Measurements from ENCODE around the gene PPP2R2D. TPM values are rescaled to one million over a fixed set of nuclear protein-coding genes. Genes with fewer than 3 reads are reported as not detected.

Gene PPP2R2D
- total RNA-seq, 4 donors from 2014 or later: 22.4 to 33.7 (median 29.1) TPM

DNA sequence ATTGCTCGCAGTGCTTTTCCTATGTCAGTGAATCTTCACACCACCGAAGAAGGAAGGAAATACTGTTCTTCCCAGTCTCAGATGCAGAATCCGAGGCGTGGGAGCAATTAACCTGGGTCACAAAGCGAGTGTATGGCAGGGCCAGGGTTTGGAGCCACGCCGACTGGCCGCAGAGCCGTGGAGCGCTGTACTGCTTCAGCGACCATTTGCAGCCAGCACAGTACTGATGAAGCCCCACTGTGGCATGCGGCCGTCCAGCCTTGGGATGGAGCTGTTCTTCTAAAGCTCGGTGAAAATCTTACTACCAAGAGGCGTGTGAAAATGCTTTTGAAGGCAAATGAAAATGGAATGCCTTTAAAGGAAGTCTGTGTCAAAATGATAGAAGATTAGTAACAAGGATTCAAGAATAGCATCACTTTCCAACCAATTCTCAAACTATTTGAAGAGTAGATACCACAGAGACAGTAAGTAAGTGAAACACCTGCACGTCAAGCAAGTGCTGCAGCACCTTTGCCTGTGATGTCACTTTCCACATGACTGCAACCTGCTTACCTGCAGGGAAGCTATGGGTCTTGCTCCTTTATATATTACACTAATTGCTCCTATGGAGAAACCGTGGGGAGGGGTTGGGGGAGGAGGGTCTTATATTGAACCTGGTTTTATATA is 4.9 kb downstream of the PPP2R2D start:
- ATAC-seq (no peak), DNase-seq (no peak)
- intact Hi-C loops (cut with DNase I; ENCODE audit: low total_unique reads): no loop called here
- in situ Hi-C loops (cut with MboI; ENCODE audit: low sequenced_read_pairs in 4 of 4): no loop called here
- H3K27ac ChIP-seq: peak overlapping the region in 1 of 4 donors; percentile 55
- H3K4me3 ChIP-seq: no peak overlapping the region
- H3K4me1 ChIP-seq: peaks cover 55 to 63% of the 10 kb centered on the region in 2 donors
- no peaks in the 10 kb centered on the region for H3K9me3 ChIP-seq
- TF ChIP-seq, protein P1, sequence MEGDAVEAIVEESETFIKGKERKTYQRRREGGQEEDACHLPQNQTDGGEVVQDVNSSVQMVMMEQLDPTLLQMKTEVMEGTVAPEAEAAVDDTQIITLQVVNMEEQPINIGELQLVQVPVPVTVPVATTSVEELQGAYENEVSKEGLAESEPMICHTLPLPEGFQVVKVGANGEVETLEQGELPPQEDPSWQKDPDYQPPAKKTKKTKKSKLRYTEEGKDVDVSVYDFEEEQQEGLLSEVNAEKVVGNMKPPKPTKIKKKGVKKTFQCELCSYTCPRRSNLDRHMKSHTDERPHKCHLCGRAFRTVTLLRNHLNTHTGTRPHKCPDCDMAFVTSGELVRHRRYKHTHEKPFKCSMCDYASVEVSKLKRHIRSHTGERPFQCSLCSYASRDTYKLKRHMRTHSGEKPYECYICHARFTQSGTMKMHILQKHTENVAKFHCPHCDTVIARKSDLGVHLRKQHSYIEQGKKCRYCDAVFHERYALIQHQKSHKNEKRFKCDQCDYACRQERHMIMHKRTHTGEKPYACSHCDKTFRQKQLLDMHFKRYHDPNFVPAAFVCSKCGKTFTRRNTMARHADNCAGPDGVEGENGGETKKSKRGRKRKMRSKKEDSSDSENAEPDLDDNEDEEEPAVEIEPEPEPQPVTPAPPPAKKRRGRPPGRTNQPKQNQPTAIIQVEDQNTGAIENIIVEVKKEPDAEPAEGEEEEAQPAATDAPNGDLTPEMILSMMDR (IDR thresholded peaks at IDR 0.05 in 4 of 5, conservative IDR thresholded peaks at IDR 0.05 in 1 of 5): no peak
- TF ChIP-seq POLR2A (IDR thresholded peaks at IDR 0.05): no peak
- no peaks in the 10 kb centered on the region for H3K36me3 ChIP-seq
- H3K27me3 ChIP-seq: no peaks in the 10 kb centered on the region

- no peak for DNase-seq
- in situ Hi-C loops (cut with MboI; ENCODE audit: low sequenced_read_pairs in 4 of 4): no loop called here
- no peak overlapping the region for H3K4me3 ChIP-seq
- no peaks in the 10 kb centered on the region for H3K27me3 ChIP-seq
- no peak for TF ChIP-seq POLR2A (IDR thresholded peaks at IDR 0.05)
- TF ChIP-seq, protein P1 (IDR thresholded peaks at IDR 0.05 in 4 of 5, conservative IDR thresholded peaks at IDR 0.05 in 1 of 5): no peak
- peaks cover 59 to 65% of the 10 kb centered on the region in 2 donors for H3K4me1 ChIP-seq
- H3K36me3 ChIP-seq: no peaks in the 10 kb centered on the region
- ATAC-seq: no peak
- no peaks in the 10 kb centered on the region for H3K9me3 ChIP-seq
- intact Hi-C loops (cut with DNase I; ENCODE audit: low total_unique reads): no loop called here
- no peak overlapping the region for H3K27ac ChIP-seq
Measured at GRCh38 chr10:131906269-131906639, 5.4 kb downstream of the PPP2R2D start.

DNA sequence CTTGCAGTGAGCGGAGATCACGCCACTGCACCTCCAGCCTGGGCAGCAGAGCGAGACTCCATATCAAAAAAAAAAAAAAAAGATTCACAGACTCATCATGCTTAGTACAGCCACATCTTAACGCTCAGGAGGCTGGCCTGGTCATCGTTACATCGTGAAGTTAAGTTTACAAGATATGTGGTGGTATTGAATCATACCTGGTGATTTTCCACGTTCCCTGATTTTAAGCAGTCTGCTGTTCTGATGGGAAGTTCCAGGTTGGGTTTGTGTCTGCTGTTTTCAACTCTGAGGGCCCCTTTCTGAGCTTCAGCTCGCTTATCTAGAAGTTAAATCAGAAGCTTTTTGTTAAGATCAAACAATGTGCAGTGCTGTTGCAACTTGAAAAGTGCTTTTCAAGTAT is 6.9 kb downstream of the PPP2R2D start:
- in situ Hi-C loops (cut with MboI; ENCODE audit: low sequenced_read_pairs in 4 of 4) (no loop called here), intact Hi-C loops (cut with DNase I; ENCODE audit: low total_unique reads) (no loop called here)
- peaks cover 59 to 65% of the 10 kb centered on the region in 2 donors for H3K4me1 ChIP-seq
- TF ChIP-seq, protein P1 (IDR thresholded peaks at IDR 0.05 in 4 of 5, conservative IDR thresholded peaks at IDR 0.05 in 1 of 5): no peak
- no peak for TF ChIP-seq POLR2A (IDR thresholded peaks at IDR 0.05)
- H3K4me3 ChIP-seq: no peak overlapping the region
- H3K36me3 ChIP-seq: no peaks in the 10 kb centered on the region
- DNase-seq: no peak
- H3K9me3 ChIP-seq: no peaks in the 10 kb centered on the region
- peak overlapping the region in 2 of 4 donors; percentile 16 to 52 for H3K27ac ChIP-seq
- no peak for ATAC-seq
- no peaks in the 10 kb centered on the region for H3K27me3 ChIP-seq

DNA sequence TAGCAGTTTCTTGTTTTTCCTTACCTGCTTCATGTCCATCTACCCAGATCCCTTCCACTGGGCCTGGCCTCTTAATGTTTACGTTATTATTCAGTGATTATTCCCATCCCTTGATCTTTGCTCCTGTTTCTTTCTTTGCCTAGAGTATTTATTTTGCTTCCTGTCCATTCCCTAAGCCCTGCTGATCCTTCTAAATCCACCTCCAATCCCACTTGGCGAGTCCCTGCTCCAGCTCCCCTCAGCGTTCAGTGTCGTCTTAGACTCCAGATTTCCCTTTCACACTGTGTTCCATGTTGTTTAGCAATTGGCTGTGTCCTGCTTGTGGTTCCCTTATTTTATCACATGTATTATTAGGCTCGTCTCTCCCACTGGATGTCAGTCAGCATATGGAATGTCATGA is 7.3 kb downstream of the PPP2R2D start:
- DNase-seq (no peak), ATAC-seq (peak in 1 of 2 donors; percentile 46)
- Histone ChIP-seq H3K27ac (peak overlapping the region in 3 of 4 donors; percentile 16 to 52 (median 22)), H3K36me3 (no peaks in the 10 kb centered on the region), H3K9me3 (no peaks in the 10 kb centered on the region), H3K4me3 (no peak overlapping the region), H3K27me3 (no peaks in the 10 kb centered on the region), H3K4me1 (peaks cover 55 to 60% of the 10 kb centered on the region in 2 donors)
- intact Hi-C loops (cut with DNase I; ENCODE audit: low total_unique reads): no loop called here
- in situ Hi-C loops (cut with MboI; ENCODE audit: low sequenced_read_pairs in 4 of 4): no loop called here
- TF ChIP-seq, protein P1 (IDR thresholded peaks at IDR 0.05 in 4 of 5, conservative IDR thresholded peaks at IDR 0.05 in 1 of 5): no peak
- TF ChIP-seq POLR2A (IDR thresholded peaks at IDR 0.05): no peak

Measured in gastrocnemius medialis (tissue), 4 donors.